NCI-H748 treated with DMSO at 0.1 percent for 48 hours (cell line): ENCODE data around the gene TSPYL6.

Experiments
- DNase-seq: peaks from one replicate; lab custom pipeline; 2025; lab: John Stamatoyannopoulos, UW

TSPYL6 gene

DNA sequence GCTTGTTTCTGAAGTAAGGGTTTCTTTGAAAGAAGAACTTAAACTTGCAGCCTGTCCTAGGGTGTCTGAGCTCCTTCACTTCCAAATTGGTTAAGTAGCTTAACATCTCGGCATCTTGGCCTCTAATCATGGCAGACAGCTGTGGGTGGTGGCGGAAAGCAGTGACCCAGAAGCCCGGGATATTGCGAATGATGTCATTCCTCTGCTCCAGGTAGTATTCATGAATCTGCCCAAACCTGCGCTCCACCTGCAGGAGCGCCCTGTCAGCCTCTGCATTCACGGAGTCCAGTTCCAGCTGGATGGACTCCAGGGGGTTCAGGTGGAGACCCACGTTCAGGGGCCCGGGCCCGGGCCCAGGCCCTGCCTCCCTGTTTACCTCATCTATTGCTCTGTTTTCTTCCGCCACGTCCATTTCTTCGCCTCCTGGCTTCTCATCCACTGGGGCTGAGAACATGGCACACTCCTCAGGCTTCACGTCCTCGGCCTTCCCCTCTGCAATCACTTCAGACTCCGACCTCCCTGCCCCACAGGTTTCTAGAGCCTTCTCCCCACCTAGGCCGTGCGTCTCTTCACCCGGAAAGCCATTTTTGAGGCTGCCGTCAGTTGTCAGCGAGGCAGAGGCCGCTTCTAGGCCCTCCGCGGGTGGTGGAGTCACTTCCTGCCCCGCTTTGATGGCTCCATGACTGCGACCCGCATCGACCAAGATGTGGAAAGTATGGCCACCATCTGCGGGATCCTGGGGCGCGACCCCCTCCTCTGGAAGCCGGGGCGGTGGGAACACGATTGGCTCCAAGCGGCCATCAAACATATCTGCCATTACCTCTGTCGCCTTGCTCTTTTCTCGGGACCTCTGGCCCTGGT is 569 bp downstream of the TSPYL6 start:
- no peak for DNase-seq

DNA sequence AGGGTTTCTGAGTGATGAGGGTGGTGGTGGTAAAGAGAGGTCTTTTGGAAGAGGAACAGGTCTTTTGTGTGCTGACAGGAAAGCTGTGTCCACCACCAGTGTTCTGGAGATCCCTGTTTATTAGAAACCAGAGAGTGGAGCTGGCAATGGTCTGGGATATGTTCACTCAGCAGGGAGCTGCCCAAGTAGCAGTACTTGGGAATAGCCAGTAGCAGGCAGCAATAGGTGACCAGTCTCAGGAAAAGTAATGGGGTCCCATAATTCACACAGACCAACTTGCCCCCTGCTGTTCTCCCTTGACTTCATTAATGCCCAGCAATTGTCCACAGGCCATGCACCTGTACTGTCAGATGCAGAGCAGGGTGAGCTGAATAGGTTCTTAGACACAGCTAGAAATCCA is 1.8 kb downstream of the TSPYL6 start:
- no peak for DNase-seq

DNA sequence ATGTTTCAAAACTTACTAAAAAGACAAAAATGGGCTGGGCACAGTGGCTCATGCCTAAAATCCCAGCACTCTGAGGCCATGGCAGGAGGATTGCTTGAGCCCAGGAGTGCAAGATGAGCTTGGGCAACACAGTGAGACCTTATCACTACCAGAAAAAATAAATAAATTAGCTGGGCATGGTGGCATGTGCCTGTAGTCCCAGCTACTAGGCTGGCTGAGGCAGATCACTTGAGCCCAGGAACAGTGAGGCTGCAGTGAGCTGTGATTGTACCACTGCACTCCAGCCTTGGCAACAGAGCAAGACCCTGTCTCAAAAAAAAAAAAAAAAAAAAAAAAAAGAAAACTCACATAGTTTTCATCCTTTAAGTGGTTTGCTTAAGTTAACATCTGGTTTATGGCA is 6.4 kb downstream of the TSPYL6 start:
- DNase-seq: no peak

DNA sequence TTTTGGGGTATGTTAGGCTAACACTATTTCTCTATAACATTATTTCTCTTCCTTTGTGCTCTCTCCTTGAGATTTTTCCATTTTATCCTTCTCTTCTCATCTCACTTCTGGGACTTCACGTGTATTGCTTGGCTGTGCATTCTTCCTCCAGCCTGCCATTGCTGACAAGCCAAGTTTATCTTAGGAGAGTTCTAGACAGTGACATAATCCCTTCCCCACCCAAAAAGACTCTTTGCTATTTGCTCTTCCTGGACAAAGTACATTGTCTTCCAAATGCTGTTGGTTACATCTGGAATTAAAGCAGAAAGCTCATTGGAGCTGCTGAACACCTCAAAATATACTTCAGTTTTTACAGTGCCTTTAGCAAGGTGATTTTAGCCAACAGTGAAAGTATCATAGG is 8.9 kb downstream of the TSPYL6 start:
- no peak for DNase-seq

DNA sequence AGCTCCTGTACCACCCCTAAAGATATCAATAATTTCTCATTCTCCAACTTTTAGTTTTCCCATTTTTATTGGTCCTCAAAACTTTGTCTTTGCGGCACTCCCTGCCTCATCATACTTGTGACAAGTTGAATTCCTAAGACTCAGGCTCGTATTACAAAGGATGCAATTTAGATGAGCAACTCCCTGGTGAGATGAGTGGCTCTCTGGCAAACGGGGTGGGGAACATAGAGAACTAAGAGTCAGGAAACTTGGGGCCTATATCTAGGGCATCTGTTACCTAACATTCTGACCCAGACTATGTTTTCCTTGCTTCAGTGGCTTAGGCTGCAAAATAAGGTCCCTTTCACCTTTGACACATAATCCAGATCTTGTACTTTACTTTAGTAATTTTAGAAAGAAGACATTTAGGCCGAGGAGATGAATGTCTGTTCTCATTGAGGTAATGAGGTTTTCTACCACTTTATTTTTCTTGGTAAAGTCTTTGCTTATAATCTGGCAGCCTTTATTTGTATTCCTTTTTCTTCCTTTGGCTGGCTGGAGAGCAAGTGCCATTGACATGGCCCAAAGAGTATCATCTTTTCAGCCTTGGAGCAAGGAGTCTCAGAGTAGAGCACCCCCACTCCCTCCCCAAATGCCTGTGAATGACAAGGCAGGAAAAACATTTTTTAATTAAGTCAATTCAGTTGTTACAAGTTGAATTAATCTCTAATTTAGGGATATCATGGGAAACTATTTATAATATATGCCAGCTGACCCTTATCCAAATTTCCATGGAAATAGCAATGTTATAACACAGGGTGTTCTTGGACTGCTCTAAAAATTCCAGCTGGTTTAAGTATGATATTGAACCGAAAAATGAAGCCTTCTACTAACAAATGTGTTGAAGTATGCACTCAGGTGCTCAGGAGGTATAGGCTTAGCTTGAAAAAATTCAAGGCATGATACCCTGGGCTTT is 15.2 kb downstream of the TSPYL6 start:
- DNase-seq: no peak

DNA sequence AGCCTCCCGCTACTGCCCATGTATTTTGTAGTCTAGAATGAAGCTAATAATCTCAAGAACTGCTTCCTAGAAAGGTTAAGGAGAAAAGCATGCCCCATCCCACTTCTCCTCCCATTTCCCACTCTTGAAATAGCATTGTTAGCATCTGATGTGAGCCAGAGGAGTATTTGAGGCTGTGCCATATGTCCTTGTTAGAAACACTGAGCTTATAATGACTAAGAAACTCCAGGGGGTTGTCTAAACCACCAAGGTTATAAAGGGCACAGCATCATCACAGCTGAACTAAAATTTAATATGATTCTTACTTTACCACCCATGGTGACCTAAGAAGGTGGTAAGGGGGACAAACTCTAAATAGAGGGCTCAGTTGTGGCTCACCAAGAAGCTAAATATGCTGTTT is 16.6 kb downstream of the TSPYL6 start:
- no peak for DNase-seq

DNA sequence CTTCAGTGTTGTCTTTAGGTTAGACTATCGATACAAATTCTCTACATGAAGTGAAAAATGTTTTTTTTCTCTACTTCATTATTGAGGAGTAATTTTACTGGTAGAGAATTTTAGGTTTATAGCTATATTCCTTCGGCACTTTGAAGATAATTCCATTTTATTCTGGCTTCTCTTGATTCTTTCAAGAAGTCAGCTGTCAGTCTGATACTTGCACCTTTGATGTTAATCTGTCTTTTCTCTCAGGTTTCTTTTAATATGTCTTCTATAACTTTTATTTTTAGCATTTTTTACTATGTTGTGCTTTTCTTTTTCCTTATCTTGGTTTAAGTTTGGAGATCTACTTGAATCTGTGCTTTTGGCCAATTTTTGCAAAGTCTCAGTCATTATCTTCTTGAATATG is 18.6 kb downstream of the TSPYL6 start:
- DNase-seq: no peak

DNA sequence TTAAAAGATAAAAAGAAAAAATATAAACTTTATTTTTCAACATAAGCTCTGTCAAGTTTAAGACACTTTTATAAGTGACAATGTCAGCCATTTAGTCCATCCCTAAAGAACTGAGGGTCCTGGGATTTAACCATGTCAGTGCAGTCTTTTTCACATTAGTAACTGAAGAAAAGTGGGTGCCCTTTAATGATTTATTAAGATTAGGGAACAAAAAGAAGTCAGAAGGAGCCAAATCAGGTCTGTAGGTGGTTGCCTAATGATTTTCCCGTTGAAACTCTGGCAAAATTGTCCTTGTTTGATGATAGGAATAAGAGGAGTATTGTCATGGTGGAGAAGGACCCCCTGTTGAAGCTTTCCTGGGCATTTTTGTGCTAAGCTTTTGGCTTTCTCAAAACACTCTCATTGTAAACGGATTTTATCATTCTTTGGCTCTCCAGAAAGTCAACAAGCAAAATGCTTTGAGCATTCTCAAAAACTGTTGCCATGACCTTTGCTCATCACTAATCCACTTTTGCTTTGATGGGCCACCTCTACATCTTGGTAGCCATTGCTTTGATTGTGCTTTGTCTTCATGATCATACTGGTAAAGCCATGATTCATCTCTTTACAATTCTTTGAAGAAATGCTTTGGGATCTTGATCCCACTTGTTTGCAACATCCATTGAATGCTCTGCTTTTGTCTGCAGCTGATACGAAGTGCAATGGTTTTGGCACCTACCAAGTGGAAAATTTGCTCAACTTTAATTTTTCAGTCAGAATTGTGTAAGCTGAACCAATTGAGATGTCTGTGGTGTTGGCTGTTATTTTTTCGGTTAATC is 22.0 kb downstream of the TSPYL6 start:
- no peak for DNase-seq

DNA sequence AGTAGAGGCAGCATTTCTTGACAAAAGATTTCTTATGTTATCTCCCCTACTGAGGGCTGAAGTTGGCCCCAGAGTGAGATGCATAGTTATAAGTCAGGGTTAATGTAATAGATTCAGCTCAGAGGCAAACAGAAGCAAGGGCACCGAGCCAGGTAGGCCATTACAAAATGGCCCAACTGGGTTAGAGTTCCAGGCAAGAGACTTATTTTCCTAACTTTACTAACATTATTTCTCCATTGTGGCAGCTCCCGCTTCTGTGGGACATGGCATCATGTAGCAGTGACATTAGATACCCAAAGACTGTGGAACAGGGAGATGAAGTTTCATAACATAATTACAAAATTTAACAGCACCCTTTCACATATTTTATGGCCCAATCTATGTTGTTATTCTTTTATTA is 27.1 kb downstream of the TSPYL6 start:
- DNase-seq: no peak

DNA sequence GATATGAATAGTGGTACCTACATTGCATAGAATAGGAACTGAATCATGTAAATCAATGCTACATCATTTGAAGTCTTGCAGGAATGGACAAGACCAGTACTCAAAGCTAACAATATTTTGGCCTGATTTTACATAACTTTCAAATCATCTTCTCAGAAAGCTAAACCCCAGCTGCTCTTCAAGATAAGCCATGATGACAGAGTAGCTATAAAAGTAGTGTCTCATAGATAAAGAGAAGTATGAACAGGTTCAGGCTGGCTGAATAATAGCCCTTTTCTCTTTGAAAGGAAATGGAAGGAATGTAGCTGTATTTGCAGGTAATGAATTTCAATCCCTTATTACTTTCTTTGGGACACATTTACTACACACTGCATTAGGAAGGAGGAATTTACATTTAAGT is 28.2 kb downstream of the TSPYL6 start:
- DNase-seq: no peak

DNA sequence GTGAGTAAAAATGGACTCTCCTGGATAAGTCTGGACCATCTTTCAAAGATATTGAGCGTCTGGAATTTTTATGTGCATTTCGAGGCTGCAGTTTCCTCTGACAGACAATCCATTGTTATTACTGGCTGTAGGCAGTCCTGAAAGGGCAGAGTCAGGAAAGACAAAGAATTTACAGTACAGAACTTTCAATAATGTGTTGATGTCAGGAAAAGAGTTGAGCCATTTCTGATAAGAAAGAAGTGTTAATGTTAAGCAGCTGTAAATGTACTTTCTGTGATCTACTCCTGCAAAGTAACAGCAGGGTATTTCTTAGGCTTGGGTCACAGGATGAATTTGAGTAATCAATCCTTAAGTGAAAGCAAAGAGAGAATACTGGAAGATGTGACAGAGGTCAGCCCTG is 29.8 kb downstream of the TSPYL6 start:
- no peak for DNase-seq

DNA sequence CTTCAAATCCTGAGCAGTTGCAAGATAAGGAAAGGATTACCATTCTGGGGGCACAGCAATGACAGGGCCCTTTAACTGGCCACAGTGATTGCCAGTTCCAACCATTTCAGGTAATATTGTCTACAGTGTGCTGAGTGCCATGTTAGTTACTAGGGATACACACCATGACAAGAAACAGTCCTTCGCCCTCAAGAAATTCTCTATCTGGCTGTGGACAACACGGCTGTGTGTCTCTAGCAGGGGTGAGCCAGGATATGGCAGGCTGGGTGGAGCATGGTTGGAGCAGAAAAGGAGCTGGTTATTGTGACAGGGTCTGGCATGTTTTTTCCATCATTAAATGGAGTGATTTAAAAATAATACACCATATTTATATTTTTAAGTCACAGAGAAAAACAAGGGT is 31.0 kb downstream of the TSPYL6 start:
- no peak for DNase-seq

DNA sequence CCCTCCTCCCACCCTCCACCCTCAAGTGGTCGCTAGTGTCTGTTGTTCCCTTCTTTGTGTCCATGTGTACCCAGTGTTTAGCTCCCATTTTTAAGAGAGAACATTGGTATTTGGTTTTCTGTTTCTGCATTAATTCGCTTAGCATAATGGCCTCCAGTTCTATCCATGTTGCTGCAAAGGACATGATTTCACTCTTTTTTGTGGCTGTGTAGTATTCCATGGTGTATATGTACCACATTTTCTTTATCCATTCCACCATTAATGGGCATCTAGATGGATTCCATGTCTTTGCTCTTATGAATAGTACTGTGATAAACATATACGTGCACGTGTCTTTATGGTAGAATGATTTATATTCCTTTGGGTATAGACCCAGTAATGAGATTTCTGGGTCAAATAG is 42.9 kb downstream of the TSPYL6 start:
- DNase-seq: no peak

DNA sequence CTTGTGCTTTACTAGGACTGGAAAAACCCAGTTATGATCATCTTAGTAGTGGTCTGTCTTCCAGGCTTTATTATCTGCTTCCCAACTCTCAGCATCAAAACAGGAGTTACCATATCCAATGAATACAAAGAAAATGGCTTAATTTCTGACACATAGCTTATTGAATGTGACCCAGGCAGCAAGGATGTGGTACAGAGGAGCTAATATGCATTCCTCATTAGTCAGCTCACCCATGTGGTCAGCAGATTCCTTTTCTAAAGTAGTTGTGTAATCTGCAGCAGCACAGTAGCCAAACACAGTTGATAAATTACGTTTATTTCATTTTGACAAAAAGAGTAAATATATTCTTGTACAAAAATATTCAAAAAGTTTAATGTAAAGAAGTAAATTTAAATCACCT is 43.6 kb downstream of the TSPYL6 start:
- DNase-seq: no peak

DNA sequence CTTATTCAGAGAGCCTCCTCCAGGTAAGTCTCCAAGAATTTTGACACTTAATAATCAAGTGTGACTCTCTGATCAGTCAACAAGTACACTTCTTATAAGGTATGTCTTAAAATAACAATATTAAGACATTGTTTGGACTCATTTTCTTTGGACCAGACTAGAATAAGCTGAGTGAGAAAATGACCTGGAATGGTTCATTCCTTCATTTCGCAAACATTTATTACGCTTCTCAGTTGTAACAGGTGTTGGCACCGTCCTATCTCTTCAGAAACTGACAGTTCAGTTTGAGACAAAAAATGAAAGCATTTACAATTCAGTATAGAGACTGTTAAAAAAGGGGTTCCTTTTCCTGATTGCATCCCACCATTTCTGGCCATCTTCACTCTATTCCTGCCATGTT is 46.6 kb downstream of the TSPYL6 start:
- DNase-seq: no peak

DNA sequence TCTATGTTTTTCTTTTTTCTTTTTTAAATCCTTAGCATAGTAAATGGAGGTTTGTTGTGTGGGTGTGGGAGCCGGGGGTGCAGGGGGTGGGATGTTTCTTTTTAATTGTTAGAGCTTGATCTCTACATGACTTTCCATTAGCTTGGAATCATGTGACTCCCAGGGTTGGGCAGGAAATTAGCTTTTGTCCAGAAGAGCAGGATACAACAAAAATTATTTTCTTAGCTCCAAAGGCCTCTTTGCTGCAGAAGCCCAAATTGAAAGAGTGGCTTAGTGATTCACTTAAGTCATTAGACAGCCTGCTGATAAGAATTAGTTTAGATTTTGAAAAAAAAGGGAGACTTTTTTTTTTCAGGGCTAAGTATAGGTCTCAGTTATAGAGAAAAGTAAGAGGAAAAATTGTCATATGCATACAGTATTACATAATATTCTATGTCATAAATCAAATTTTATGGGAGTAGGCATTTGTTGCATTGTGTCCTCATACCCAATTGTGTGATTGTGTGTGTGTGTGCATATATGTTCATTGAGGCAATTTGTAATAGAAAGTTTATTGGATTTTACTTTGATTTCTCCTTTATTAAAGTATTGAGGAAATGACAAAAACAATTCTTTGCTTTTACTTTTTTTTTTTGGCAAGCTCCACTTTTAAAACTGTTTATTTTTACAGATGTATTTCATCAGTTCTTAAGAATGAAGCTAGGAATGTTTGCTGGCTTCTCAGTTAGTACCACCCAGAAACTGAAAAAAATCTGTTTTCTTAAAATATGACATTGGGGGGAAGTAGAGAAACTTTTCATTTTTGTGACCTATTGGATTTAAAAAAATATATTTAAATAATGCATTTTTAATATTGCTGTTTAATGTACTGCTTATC is 47.4 kb downstream of the TSPYL6 start:
- no peak for DNase-seq

DNA sequence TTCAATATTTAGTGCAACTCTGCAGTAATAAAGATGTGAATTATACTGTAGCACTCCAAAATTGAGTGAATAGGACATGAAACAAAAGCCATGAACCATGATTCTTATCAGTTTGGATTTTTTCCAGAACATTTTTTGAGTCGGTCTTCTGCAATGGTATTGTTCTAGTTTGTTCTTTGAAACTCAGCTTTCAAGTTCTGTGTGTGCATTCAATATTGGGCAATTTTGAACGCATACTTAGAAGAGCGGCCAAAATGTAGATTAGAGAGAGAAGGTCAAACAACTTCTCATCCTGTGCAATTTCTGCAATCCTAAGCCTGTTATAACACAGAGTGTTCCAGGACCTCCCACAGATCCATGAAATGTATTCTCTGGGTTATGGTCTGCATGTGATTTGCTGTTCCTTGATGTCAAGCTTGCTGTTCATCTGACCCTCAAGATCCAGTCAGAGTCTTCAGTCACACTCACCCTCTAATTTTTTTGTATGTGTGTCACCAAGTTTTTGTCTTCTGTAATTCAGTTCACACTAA is 48.3 kb downstream of the TSPYL6 start:
- no peak for DNase-seq

DNA sequence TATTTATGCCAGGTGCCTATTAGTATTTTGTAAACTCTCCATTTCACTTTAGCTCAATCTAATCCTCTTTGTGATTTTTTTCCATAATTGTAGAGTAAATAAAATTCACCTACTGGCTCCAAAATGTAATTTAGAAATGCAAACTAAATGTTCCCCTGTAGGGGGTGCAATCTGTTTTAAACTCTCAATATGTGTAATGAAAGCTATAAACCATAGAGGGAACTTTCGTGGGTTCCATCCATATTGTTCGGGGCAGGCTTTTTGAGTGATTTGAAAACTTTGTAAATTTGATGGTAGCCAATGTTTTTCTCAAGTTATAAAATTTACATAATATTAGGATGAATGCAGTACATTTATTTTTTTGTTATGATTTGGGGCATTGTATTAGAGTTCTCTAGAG is 49.4 kb downstream of the TSPYL6 start:
- DNase-seq: peak; percentile 66

DNA sequence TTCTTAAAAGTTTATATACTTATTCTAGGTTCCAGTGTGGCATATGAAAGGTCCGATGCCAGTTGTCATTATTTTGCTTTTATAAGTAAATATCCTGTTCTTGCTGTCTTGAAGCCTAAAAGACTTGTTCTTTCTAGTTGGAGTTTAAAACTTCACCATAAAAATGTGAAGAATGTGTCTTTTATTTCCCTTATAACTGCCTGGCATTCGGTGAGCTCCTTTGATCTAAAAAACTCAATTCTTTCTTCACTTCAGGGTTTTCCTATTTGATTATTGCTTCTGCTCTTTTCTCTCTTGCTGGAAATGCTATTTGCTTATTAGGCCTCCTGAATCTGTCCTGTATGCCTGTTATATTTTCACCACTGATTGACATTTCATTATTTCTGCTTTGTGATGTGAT is 51.6 kb downstream of the TSPYL6 start:
- DNase-seq: no peak
